Measurements from ENCODE around the gene CFAP90.

DNA sequence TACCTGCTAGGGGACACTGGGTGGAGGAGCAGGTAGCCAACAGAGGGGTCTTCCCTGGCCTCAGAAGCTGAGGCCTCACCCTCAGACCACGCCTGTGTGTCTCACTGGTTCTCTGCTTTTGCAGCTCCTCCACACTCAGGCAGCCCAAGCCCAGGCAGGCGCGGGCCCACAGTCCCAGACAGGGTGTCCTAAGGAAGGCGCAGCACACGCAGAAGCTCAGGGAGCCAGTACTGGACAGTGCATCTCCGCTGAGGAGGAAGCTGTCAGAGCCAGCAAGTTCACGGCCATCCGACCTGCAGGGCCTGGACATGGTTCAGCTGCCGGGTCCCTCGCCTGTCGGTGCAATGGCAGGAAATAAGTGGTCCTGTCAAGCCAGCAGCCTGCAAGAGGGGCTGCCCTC is 25.3 kb downstream of the CFAP90 start:
- TF ChIP-seq FOXM1 (IDR thresholded peaks at IDR 0.05; ENCODE audit: borderline replicate concordance) (no peak), ARNT (IDR thresholded peaks at IDR 0.05) (no peak), FOXA1 (IDR thresholded peaks at IDR 0.05) (no peak), SUZ12 (IDR thresholded peaks at IDR 0.05) (no peak), SP1 (IDR thresholded peaks at IDR 0.05) (no peak), HDGF (IDR thresholded peaks at IDR 0.05; ENCODE audit: borderline replicate concordance) (no peak), ZNF384 (IDR thresholded peaks at IDR 0.05) (no peak), FOXK2 (IDR thresholded peaks at IDR 0.05) (no peak)
- TF ChIP-seq, protein P1, sequence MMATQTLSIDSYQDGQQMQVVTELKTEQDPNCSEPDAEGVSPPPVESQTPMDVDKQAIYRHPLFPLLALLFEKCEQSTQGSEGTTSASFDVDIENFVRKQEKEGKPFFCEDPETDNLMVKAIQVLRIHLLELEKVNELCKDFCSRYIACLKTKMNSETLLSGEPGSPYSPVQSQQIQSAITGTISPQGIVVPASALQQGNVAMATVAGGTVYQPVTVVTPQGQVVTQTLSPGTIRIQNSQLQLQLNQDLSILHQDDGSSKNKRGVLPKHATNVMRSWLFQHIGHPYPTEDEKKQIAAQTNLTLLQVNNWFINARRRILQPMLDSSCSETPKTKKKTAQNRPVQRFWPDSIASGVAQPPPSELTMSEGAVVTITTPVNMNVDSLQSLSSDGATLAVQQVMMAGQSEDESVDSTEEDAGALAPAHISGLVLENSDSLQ (IDR thresholded peaks at IDR 0.05) = no peak
